Endothelial cell (in vitro differentiated cells): ENCODE measurements around the gene PHKB. TPM values are rescaled to one million over a fixed set of nuclear protein-coding genes. Genes with fewer than 3 reads are reported as not detected.

Experiments used
- DNase-seq: peaks from one replicate; pipeline ENCODE4 v3.0.0; 2021; ENCODE audit warnings: low spot score
- H3K27ac Mint-ChIP-seq: one replicate; pipeline ENCODE4 v1.8.0; 2021; ENCODE audit warnings: mixed read lengths, inconsistent platforms; ENCODE audit not compliant: unreplicated experiment
- H3K27me3 Mint-ChIP-seq: one replicate; pipeline ENCODE4 v1.8.0; 2021; ENCODE audit warnings: mild to moderate bottlenecking, moderate library complexity, mixed read lengths, inconsistent platforms; ENCODE audit not compliant: unreplicated experiment
- H3K36me3 Mint-ChIP-seq: one replicate; pipeline ENCODE4 v1.8.0; 2021; ENCODE audit warnings: mild to moderate bottlenecking, low read depth, mixed read lengths, inconsistent platforms; ENCODE audit not compliant: unreplicated experiment
- H3K4me1 Mint-ChIP-seq: one replicate; pipeline ENCODE4 v1.8.0; 2021; ENCODE audit warnings: mild to moderate bottlenecking, mixed read lengths, inconsistent platforms; ENCODE audit not compliant: unreplicated experiment
- H3K4me3 Mint-ChIP-seq: one replicate; pipeline ENCODE4 v1.8.0; 2021; ENCODE audit warnings: mild to moderate bottlenecking, mixed read lengths, inconsistent platforms; ENCODE audit not compliant: unreplicated experiment
- H3K9me3 Mint-ChIP-seq: one replicate; pipeline ENCODE4 v1.8.0; 2021; ENCODE audit warnings: mixed read lengths, inconsistent platforms; ENCODE audit not compliant: unreplicated experiment
- long read RNA-seq: library from polyadenylated mRNA; unstranded; transcript quantifications from one replicate; pipeline ENCODE4 v2.0.0, GENCODE V29; 2020; ENCODE audit not compliant: unreplicated experiment
- total RNA-seq: library from RNA; stranded (reverse); fragmentation: NEBNext Ultra II Directional; extraction: Animal tissue kit (Norgen Biotek cat#: 25700); gene quantifications from one replicate; pipeline ENCODE4 v1.2.1, GENCODE V29; 2021; ENCODE audit not compliant: unreplicated experiment
- TF ChIP-seq, protein P1 (sequence below): fragments of 200-600 bp; sonication (generic); IDR thresholded peaks from one replicate; pipeline ENCODE4 v1.5.0; 2021; ENCODE audit warnings: antibody characterized with exemption; ENCODE audit not compliant: unreplicated experiment

Gene PHKB
- total RNA-seq = 125 TPM
- long read RNA-seq, partial matches to known transcripts = 4 of 13 reads
- long read RNA-seq, other reads (novel, unspliced or antisense) = 9 of 13 reads

- H3K4me1 Mint-ChIP-seq = peaks cover 62% of the 10 kb centered on the region
Measured at GRCh38 chr16:47460711-47461597, at the start of gene PHKB, which contains the start of gene ITFG1. Gene PHKB (plus strand): TSS chr16:47461331. CDS start chr16:47461351, 20 bp downstream. Gene ITFG1 (minus strand): TSS chr16:47461063. CDS start chr16:47461045, 18 bp downstream.

GRCh38 chr16:47413041-47413440 is 48.1 kb upstream of the PHKB start:
- H3K36me3 Mint-ChIP-seq = peaks cover 14% of the 10 kb centered on the region
- TF ChIP-seq, protein P1, sequence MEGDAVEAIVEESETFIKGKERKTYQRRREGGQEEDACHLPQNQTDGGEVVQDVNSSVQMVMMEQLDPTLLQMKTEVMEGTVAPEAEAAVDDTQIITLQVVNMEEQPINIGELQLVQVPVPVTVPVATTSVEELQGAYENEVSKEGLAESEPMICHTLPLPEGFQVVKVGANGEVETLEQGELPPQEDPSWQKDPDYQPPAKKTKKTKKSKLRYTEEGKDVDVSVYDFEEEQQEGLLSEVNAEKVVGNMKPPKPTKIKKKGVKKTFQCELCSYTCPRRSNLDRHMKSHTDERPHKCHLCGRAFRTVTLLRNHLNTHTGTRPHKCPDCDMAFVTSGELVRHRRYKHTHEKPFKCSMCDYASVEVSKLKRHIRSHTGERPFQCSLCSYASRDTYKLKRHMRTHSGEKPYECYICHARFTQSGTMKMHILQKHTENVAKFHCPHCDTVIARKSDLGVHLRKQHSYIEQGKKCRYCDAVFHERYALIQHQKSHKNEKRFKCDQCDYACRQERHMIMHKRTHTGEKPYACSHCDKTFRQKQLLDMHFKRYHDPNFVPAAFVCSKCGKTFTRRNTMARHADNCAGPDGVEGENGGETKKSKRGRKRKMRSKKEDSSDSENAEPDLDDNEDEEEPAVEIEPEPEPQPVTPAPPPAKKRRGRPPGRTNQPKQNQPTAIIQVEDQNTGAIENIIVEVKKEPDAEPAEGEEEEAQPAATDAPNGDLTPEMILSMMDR = no peak
- H3K4me3 Mint-ChIP-seq = no peak overlapping the region
- no peak for DNase-seq
- H3K9me3 Mint-ChIP-seq = no peaks in the 10 kb centered on the region
- no peaks in the 10 kb centered on the region for H3K4me1 Mint-ChIP-seq
- H3K27me3 Mint-ChIP-seq = peaks cover 5% of the 10 kb centered on the region
- H3K27ac Mint-ChIP-seq = no peak overlapping the region

More at GRCh38 chr16:47460711-47461597, at the start of gene PHKB, which contains the start of gene ITFG1:
- Mint-ChIP-seq H3K36me3 (peaks cover 13% of the 10 kb centered on the region), H3K9me3 (peaks cover 4% of the 10 kb centered on the region), H3K27ac (peak within 1 kb of the TSS; percentile 99), H3K27me3 (peaks cover 18% of the 10 kb centered on the region), H3K4me3 (peak within 1 kb of the TSS; percentile 99)
- TF ChIP-seq, protein P1 = no peak
- DNase-seq = peak; percentile 94

DNA sequence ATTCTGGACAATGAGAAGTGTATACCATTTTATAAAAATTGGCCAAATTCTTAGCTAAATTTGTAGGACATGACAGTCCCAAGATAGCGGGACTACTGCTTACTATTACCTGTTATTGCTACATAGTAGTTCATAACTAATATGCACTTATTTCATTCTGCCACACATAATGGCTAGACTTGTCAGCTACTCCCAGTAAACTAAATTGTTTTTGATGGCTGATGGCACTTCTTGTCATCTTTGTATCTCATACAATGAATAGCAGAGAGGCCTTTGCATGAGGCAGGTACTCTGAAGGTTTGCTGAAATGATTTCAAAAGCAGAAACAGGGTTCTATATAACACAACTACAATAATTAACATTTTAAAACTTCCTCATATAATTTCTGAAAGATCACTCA is 44.3 kb upstream of the PHKB start:
- Mint-ChIP-seq H3K4me1 (no peaks in the 10 kb centered on the region), H3K36me3 (peaks cover 14% of the 10 kb centered on the region), H3K27ac (no peak overlapping the region), H3K27me3 (peaks cover under 1% of the 10 kb centered on the region), H3K4me3 (no peak overlapping the region), H3K9me3 (no peaks in the 10 kb centered on the region)
- no peak for DNase-seq
- TF ChIP-seq, protein P1 = no peak

DNA sequence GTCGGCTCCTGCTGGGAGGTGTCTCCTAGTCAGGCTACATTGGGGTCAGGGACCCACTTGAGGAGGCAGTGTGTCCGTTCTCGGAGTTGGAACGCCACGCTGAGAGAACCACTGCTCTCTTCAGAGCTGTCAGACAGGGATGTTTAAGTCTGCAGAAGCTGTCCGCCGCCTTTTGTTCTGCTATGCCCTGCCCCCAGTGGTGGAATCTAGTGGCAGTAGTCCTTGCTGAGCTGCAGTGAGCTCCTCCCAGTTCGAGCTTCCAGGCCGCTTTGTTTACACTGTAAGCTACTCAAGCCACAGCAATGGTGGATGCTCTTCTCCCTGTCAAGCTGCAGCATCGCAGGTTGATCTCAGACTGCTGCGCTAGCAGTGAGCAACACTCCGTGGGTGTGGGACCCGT is 36.3 kb upstream of the PHKB start:
- TF ChIP-seq, protein P1 = no peak
- no peak for DNase-seq
- H3K4me1 Mint-ChIP-seq = no peaks in the 10 kb centered on the region
- no peak overlapping the region for H3K27ac Mint-ChIP-seq
- no peaks in the 10 kb centered on the region for H3K27me3 Mint-ChIP-seq
- H3K36me3 Mint-ChIP-seq = peaks cover 37% of the 10 kb centered on the region
- H3K4me3 Mint-ChIP-seq = no peak overlapping the region
- no peaks in the 10 kb centered on the region for H3K9me3 Mint-ChIP-seq

- TF ChIP-seq, protein P1 = no peak
- H3K4me3 Mint-ChIP-seq = no peak overlapping the region
- DNase-seq = no peak
- no peaks in the 10 kb centered on the region for H3K4me1 Mint-ChIP-seq
- no peaks in the 10 kb centered on the region for H3K9me3 Mint-ChIP-seq
- peaks cover 40% of the 10 kb centered on the region for H3K36me3 Mint-ChIP-seq
- H3K27ac Mint-ChIP-seq = no peak overlapping the region
- H3K27me3 Mint-ChIP-seq = peaks cover under 1% of the 10 kb centered on the region
Measured at GRCh38 chr16:47426806-47427205, 34.3 kb upstream of the PHKB start.
